Activated CD4-positive, alpha-beta T cell treated with anti-CD3 and anti-CD28 coated beads for 4 hours (primary cell): ENCODE measurements around the gene UBASH3A.

Experiments
- DNase-seq, 2 donors: peaks; one replicate each; pipeline ENCODE4 v3.0.0-alpha.2; 2020

The UBASH3A gene

GRCh38 chr21:42403611-42404231 is at the start of gene UBASH3A:
UBASH3A (plus strand) TSS chr21:42403902; CDS start chr21:42403946, 44 bp downstream.
- DNase-seq = peak; percentile 34 to 44

GRCh38 chr21:42356046-42356445 is 47.7 kb upstream of the UBASH3A start:
- no peak for DNase-seq

- no peak for DNase-seq
These were observed 47.1 kb upstream of the UBASH3A start for GRCh38 chr21:42356650-42357049.

- DNase-seq = no peak
These were observed 46.4 kb upstream of the UBASH3A start for GRCh38 chr21:42357307-42357706.

- no peak for DNase-seq
These were observed 45.4 kb upstream of the UBASH3A start for GRCh38 chr21:42358261-42358660.

GRCh38 chr21:42358937-42359336 is 44.8 kb upstream of the UBASH3A start:
- no peak for DNase-seq

GRCh38 chr21:42360317-42360716 is 43.4 kb upstream of the UBASH3A start:
- DNase-seq = no peak

- DNase-seq = no peak
These were observed 42.4 kb upstream of the UBASH3A start for GRCh38 chr21:42361286-42361685.

GRCh38 chr21:42362198-42362597 is 41.5 kb upstream of the UBASH3A start:
- no peak for DNase-seq

- no peak for DNase-seq
These were observed 41.0 kb upstream of the UBASH3A start for GRCh38 chr21:42362700-42363099.

GRCh38 chr21:42363312-42363711 is 40.4 kb upstream of the UBASH3A start:
- no peak for DNase-seq

GRCh38 chr21:42364304-42364865 is 39.3 kb upstream of the UBASH3A start:
- DNase-seq = no peak

- DNase-seq = no peak
These were observed 37.9 kb upstream of the UBASH3A start for GRCh38 chr21:42365770-42366169.

- no peak for DNase-seq
These were observed 37.3 kb upstream of the UBASH3A start, which contains the start of gene TFF1 for GRCh38 chr21:42366292-42367010. TFF1 (minus strand) TSS chr21:42366535; CDS start chr21:42366495, 40 bp downstream.

GRCh38 chr21:42367367-42368165 is 36.1 kb upstream of the UBASH3A start:
- no peak for DNase-seq

- no peak for DNase-seq
These were observed 33.9 kb upstream of the UBASH3A start for GRCh38 chr21:42369821-42370220.

- no peak for DNase-seq
These were observed 32.6 kb upstream of the UBASH3A start for GRCh38 chr21:42370894-42371654.

- DNase-seq = peak in 1 of 2 donors; percentile 8
These were observed 30.4 kb upstream of the UBASH3A start for GRCh38 chr21:42373196-42373907.

GRCh38 chr21:42373908-42374455 is 29.7 kb upstream of the UBASH3A start:
- no peak for DNase-seq

GRCh38 chr21:42374457-42374856 is 29.2 kb upstream of the UBASH3A start:
- no peak for DNase-seq

GRCh38 chr21:42374864-42375499 is 28.7 kb upstream of the UBASH3A start:
- DNase-seq = no peak
